HG02678 (cell line): Measurements from ENCODE around the gene OPN1LW.
"Not testable (repeated sequence)": the region's sequence is repeated elsewhere in the genome, so short reads cannot be mapped to it uniquely, and the experiment has no call there.

Experiments used
- ATAC-seq: cut with Tn5 transposase; IDR thresholded peaks from one replicate; pipeline ENCODE4 v1.9.1; 2021; ENCODE audit warnings: mild to moderate bottlenecking, moderate library complexity; ENCODE audit not compliant: unreplicated experiment

OPN1LW gene

GRCh38 chrX:154144010-154144409, at the start of gene OPN1LW:
Gene OPN1LW (plus strand): TSS chrX:154144243. CDS start chrX:154144284, 41 bp downstream.
- not testable (repeated sequence) for ATAC-seq

- ATAC-seq = no peak
Observed at GRCh38 chrX:154094833-154095232, 49.2 kb upstream of the OPN1LW start.

GRCh38 chrX:154096140-154097002, 47.7 kb upstream of the OPN1LW start:
- no peak for ATAC-seq

- ATAC-seq = peak; percentile 38
Observed at GRCh38 chrX:154097003-154097588, 46.9 kb upstream of the OPN1LW start.

GRCh38 chrX:154097589-154098541, 46.2 kb upstream of the OPN1LW start, which contains the start of gene MECP2:
Gene MECP2 (minus strand): TSS chrX:154097717.
- peak; percentile 86 for ATAC-seq

GRCh38 chrX:154098551-154098950, 45.5 kb upstream of the OPN1LW start:
- ATAC-seq = no peak

GRCh38 chrX:154113729-154114128, 30.3 kb upstream of the OPN1LW start:
- no peak for ATAC-seq

GRCh38 chrX:154114652-154115051, 29.4 kb upstream of the OPN1LW start:
- no peak for ATAC-seq

GRCh38 chrX:154115071-154115470, 29.0 kb upstream of the OPN1LW start:
- ATAC-seq = no peak

GRCh38 chrX:154115750-154116149, 28.3 kb upstream of the OPN1LW start:
- no peak for ATAC-seq

- ATAC-seq = no peak
Observed at GRCh38 chrX:154116426-154117211, 27.4 kb upstream of the OPN1LW start.

- no peak for ATAC-seq
Observed at GRCh38 chrX:154117566-154117965, 26.5 kb upstream of the OPN1LW start.

GRCh38 chrX:154120567-154120966, 23.5 kb upstream of the OPN1LW start:
- ATAC-seq = no peak

GRCh38 chrX:154121207-154121606, 22.8 kb upstream of the OPN1LW start:
- no peak for ATAC-seq

GRCh38 chrX:154121961-154122360, 22.1 kb upstream of the OPN1LW start:
- no peak for ATAC-seq

GRCh38 chrX:154123241-154124219, 20.5 kb upstream of the OPN1LW start:
- ATAC-seq = no peak

- ATAC-seq = no peak
Observed at GRCh38 chrX:154125391-154126040, 18.5 kb upstream of the OPN1LW start.

GRCh38 chrX:154126101-154126500, 17.9 kb upstream of the OPN1LW start:
- no peak for ATAC-seq

GRCh38 chrX:154131955-154132354, 12.1 kb upstream of the OPN1LW start:
- ATAC-seq = no peak
